Measurements from ENCODE around the gene LBHD2. TPM values are rescaled to one million over a fixed set of nuclear protein-coding genes. Genes with fewer than 3 reads are reported as not detected.
A peak's percentile ranks its signal among the peaks of the same experiment; 100 is the strongest.

Gene LBHD2
- total RNA-seq, 1 donor from 2014 or later, result not detected

DNA sequence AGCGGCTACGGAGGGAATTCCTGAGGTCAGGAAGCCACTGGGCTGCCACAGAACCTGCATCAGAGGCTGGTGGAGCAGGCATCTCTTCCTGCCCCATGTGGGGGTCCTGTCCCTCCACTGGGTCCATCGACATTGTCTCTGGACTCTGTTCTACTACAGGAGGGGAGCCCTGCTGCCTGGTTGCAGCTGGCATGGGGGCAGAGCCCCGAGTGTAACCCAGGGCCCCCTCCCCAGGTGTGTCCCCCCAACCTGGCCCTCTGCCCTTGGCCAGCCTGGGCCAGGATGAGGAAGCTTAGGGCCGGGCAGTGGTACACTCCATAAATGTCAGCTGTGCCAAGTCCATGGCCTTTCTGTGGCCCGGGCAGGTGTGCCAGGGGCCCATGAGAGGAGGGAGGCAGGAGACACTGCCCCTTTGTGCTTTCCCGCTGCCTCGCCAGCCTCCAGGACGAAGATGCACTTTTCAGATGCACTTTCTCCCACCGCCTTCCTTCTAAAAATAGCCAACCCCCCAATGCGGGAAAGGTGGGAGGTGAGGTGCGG, 6.5 kb downstream of the LBHD2 start:
- H3K27ac ChIP-seq (replicated peaks), result no peak overlapping the region
- intact Hi-C loops (cut with micrococcal nuclease), result no loop called here
- peaks cover 19% of the 10 kb centered on the region for H3K4me1 ChIP-seq
- peak overlapping the region; percentile 68 for H3K4me3 ChIP-seq
- H3K36me3 ChIP-seq, result no peaks in the 10 kb centered on the region
- TF ChIP-seq CTCF (IDR thresholded peaks at IDR 0.05; ENCODE audit: borderline replicate concordance), result no peak
- H3K27me3 ChIP-seq (ENCODE audit: low read depth), result peaks cover 43% of the 10 kb centered on the region
- DNase-seq, result no peak
- H3K9me3 ChIP-seq (replicated peaks), result no peaks in the 10 kb centered on the region

GRCh38 chr14:103091041-103091882, 7.3 kb downstream of the LBHD2 start:
- Histone ChIP-seq H3K27ac (replicated peaks) (peak overlapping the region; percentile 36), H3K9me3 (replicated peaks) (no peaks in the 10 kb centered on the region), H3K36me3 (no peaks in the 10 kb centered on the region), H3K4me1 (peaks cover 19% of the 10 kb centered on the region), H3K27me3 (ENCODE audit: low read depth) (peaks cover 36% of the 10 kb centered on the region), H3K4me3 (peak overlapping the region; percentile 68)
- intact Hi-C loops (cut with micrococcal nuclease), result no loop called here
- peak; percentile 64 for DNase-seq
- peak; percentile 68 for TF ChIP-seq CTCF (IDR thresholded peaks at IDR 0.05; ENCODE audit: borderline replicate concordance)

GRCh38 chr14:103091883-103092222, 7.8 kb downstream of the LBHD2 start:
- H3K9me3 ChIP-seq (replicated peaks), result no peaks in the 10 kb centered on the region
- no peaks in the 10 kb centered on the region for H3K36me3 ChIP-seq
- DNase-seq, result no peak
- peak overlapping the region; percentile 36 for H3K27ac ChIP-seq (replicated peaks)
- H3K27me3 ChIP-seq (ENCODE audit: low read depth), result peaks cover 30% of the 10 kb centered on the region
- H3K4me3 ChIP-seq, result peak overlapping the region; percentile 68
- H3K4me1 ChIP-seq, result peaks cover 19% of the 10 kb centered on the region
- intact Hi-C loops (cut with micrococcal nuclease), result no loop called here
- no peak for TF ChIP-seq CTCF (IDR thresholded peaks at IDR 0.05; ENCODE audit: borderline replicate concordance)

DNA sequence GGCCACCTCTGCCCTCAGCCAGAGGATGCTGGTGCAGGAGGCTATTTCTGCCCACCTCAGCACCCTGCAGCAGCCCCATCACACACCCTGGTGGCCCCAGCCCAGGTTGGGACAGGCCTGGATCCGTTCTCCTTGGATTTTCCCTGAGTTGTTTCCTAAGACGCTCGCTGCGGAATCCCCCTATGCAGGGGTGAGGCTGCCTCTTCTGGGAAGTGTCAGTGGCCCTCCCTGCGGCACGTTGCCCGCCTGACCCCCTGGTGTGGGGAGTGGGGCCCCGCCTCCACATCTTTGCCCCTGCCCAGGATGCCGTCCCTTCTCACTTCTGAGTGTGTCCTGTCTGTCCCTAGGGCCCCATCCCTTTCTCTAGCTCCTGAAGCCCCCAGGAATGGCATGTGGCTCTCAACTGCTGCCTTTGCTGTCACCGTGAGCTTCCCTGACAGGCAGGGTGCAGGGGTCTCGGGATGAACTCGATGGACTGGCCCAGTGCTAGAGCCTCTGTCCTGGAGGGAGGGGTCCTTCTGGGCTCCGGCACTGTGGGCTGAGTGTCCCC, 9.9 kb downstream of the LBHD2 start:
- Histone ChIP-seq H3K27ac (replicated peaks) (peak overlapping the region; percentile 63), H3K27me3 (ENCODE audit: low read depth) (peaks cover 35% of the 10 kb centered on the region), H3K9me3 (replicated peaks) (no peaks in the 10 kb centered on the region), H3K4me3 (peak overlapping the region; percentile 40), H3K4me1 (peaks cover 19% of the 10 kb centered on the region), H3K36me3 (no peaks in the 10 kb centered on the region)
- no peak for DNase-seq
- intact Hi-C loops (cut with micrococcal nuclease), result no loop called here
- no peak for TF ChIP-seq CTCF (IDR thresholded peaks at IDR 0.05; ENCODE audit: borderline replicate concordance)

- intact Hi-C loops (cut with micrococcal nuclease), result no loop called here
- H3K36me3 ChIP-seq, result no peaks in the 10 kb centered on the region
- peak within 1 kb of the TSS; percentile 63 for H3K27ac ChIP-seq (replicated peaks)
- no peak for TF ChIP-seq CTCF (IDR thresholded peaks at IDR 0.05; ENCODE audit: borderline replicate concordance)
- DNase-seq, result no peak
- H3K9me3 ChIP-seq (replicated peaks), result no peaks in the 10 kb centered on the region
- H3K4me3 ChIP-seq, result peak within 1 kb of the TSS; percentile 40
- H3K4me1 ChIP-seq, result peaks cover 19% of the 10 kb centered on the region
- H3K27me3 ChIP-seq (ENCODE audit: low read depth), result peaks cover 41% of the 10 kb centered on the region
Observed at GRCh38 chr14:103094406-103095209, 10.6 kb downstream of the LBHD2 start, which contains the start of gene EXOC3L4. Gene EXOC3L4 (plus strand): TSS chr14:103094725. CDS start chr14:103100220, 5,495 bp downstream.

Data from left ventricle myocardium inferior (tissue), 1 donor.